Measurements from ENCODE around the gene RBMS1. TPM values are rescaled to one million over a fixed set of nuclear protein-coding genes. Genes with fewer than 3 reads are reported as not detected.

RBMS1 gene
- total and polyA plus RNA-seq, 7 donors: 4.4 to 91.8 (median 69.2) TPM

GRCh38 chr2:160513120-160513519, 19.5 kb upstream of the RBMS1 start:
- WGBS, 2 donors: 80 to 86% methylated on average over 4 of the region's 4 CpGs
- H3K27ac ChIP-seq: no peak overlapping the region
- peaks cover 0 to 15% (median 10%) of the 10 kb centered on the region in 4 donors for H3K4me1 ChIP-seq
- H3K36me3 ChIP-seq: no peaks in the 10 kb centered on the region
- no peak overlapping the region for H3K4me3 ChIP-seq
- no peaks in the 10 kb centered on the region for H3K9me3 ChIP-seq
- TF ChIP-seq POLR2AphosphoS5 (IDR thresholded peaks at IDR 0.05) (no peak), POLR2A (IDR thresholded peaks at IDR 0.05) (no peak), EP300 (IDR thresholded peaks at IDR 0.05) (no peak), CTCF (IDR thresholded peaks at IDR 0.05) (no peak)
- DNase-seq: no peak
- no peaks in the 10 kb centered on the region for H3K27me3 ChIP-seq
- intact Hi-C loops (cut with DNase I): no loop called here

GRCh38 chr2:160512491-160512890, 18.9 kb upstream of the RBMS1 start:
- intact Hi-C loops (cut with DNase I): no loop called here
- WGBS, 2 donors: 87 to 89% methylated on average over 4 of the region's 4 CpGs
- peaks cover 0 to 12% (median 9%) of the 10 kb centered on the region in 4 donors for H3K4me1 ChIP-seq
- DNase-seq: no peak
- no peaks in the 10 kb centered on the region for H3K27me3 ChIP-seq
- H3K9me3 ChIP-seq: no peaks in the 10 kb centered on the region
- no peak overlapping the region for H3K4me3 ChIP-seq
- no peak overlapping the region for H3K27ac ChIP-seq
- H3K36me3 ChIP-seq: no peaks in the 10 kb centered on the region
- TF ChIP-seq EP300 (IDR thresholded peaks at IDR 0.05): no peak
- TF ChIP-seq POLR2A (IDR thresholded peaks at IDR 0.05): no peak
- no peak for TF ChIP-seq POLR2AphosphoS5 (IDR thresholded peaks at IDR 0.05)
- no peak for TF ChIP-seq CTCF (IDR thresholded peaks at IDR 0.05)

- no peaks in the 10 kb centered on the region for H3K36me3 ChIP-seq
- no peaks in the 10 kb centered on the region for H3K4me1 ChIP-seq
- intact Hi-C loops (cut with DNase I): no loop called here
- H3K27me3 ChIP-seq: no peaks in the 10 kb centered on the region
- WGBS, 2 donors: 49 to 58% methylated on average over 2 of the region's 2 CpGs
- no peak for DNase-seq
- H3K27ac ChIP-seq: no peak overlapping the region
- TF ChIP-seq EP300 (IDR thresholded peaks at IDR 0.05) (no peak), POLR2AphosphoS5 (IDR thresholded peaks at IDR 0.05) (no peak), CTCF (IDR thresholded peaks at IDR 0.05) (no peak), POLR2A (IDR thresholded peaks at IDR 0.05) (no peak)
- H3K9me3 ChIP-seq: no peaks in the 10 kb centered on the region
- no peak overlapping the region for H3K4me3 ChIP-seq
Measured at GRCh38 chr2:160510617-160511016, 17.0 kb upstream of the RBMS1 start.

- no peak for DNase-seq
- 84 to 87% methylated on average over 2 of the region's 2 CpGs for WGBS, 2 donors
- peaks cover 0 to 2% (median 0%) of the 10 kb centered on the region in 4 donors for H3K4me1 ChIP-seq
- H3K27ac ChIP-seq: no peak overlapping the region
- H3K9me3 ChIP-seq: no peaks in the 10 kb centered on the region
- H3K4me3 ChIP-seq: no peak overlapping the region
- TF ChIP-seq EP300 (IDR thresholded peaks at IDR 0.05) (no peak), POLR2A (IDR thresholded peaks at IDR 0.05) (no peak), POLR2AphosphoS5 (IDR thresholded peaks at IDR 0.05) (no peak), CTCF (IDR thresholded peaks at IDR 0.05) (no peak)
- no peaks in the 10 kb centered on the region for H3K27me3 ChIP-seq
- H3K36me3 ChIP-seq: no peaks in the 10 kb centered on the region
- intact Hi-C loops (cut with DNase I): no loop called here
Measured at GRCh38 chr2:160509016-160509415, 15.4 kb upstream of the RBMS1 start.

GRCh38 chr2:160507464-160507863, 13.9 kb upstream of the RBMS1 start:
- 37 to 40% methylated on average over 2 of the region's 2 CpGs for WGBS, 2 donors
- H3K36me3 ChIP-seq: no peaks in the 10 kb centered on the region
- no peak for DNase-seq
- intact Hi-C loops (cut with DNase I): no loop called here
- no peak overlapping the region for H3K4me3 ChIP-seq
- H3K27ac ChIP-seq: no peak overlapping the region
- peaks cover 0 to 10% (median 0%) of the 10 kb centered on the region in 4 donors for H3K4me1 ChIP-seq
- TF ChIP-seq CTCF (IDR thresholded peaks at IDR 0.05): no peak
- TF ChIP-seq POLR2AphosphoS5 (IDR thresholded peaks at IDR 0.05): no peak
- no peak for TF ChIP-seq EP300 (IDR thresholded peaks at IDR 0.05)
- TF ChIP-seq POLR2A (IDR thresholded peaks at IDR 0.05): no peak
- no peaks in the 10 kb centered on the region for H3K27me3 ChIP-seq
- H3K9me3 ChIP-seq: no peaks in the 10 kb centered on the region

Data from sigmoid colon (tissue), 7 donors.